ENCODE measurements around the gene HOXA3. TPM values are rescaled to one million over a fixed set of nuclear protein-coding genes. Genes with fewer than 3 reads are reported as not detected.

The HOXA3 gene
- total RNA-seq, 1 experiment from 2014 or later: not detected

DNA sequence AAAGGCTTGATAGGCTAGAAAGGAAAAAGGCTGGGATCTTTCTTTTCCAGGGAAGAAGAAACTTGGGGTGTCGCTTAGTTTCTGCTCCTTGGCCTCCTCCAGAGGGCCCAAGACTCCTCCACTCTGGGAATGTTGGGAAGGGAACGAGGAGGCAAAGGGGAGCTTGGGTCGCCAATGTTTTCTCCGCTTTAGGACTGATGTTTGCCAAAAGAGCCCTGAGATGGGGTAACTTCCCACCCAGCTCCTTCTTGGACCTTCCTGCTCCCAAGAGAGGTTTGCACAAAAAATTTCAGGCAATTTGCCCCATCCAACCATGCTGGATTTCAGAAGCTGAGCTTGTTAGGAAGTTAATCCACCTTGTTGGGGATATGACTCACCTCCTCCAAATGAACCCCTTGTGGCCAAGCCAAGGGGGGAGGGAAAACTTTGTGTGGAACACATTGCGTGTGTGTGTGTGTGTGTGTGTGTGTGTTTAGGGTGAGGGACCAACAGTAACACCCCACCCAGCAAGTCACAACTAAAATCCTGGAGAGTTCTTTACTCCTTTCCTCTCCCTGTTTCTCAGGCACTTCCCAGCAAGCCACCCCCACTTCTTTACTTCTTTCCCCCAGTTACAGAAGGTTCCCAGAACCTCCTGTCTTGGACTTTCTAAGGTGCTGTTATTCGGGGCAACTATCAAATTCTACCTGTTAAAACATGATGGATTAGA is 41.2 kb downstream of the HOXA3 start:
- Mint-ChIP-seq H3K36me3 (ENCODE audit: insufficient read depth in 1 of 3, low read depth in 3 of 3) (no peaks in the 10 kb centered on the region; a peak in 1 of 7 replicates), H3K4me1 (peaks cover 10 to 20% of the 10 kb centered on the region in 2 experiments), H3K27me3 (ENCODE audit: low read depth) (peaks cover 98% of the 10 kb centered on the region), H3K27ac (no peak overlapping the region), H3K4me3 (peak overlapping the region; percentile 31 to 71; a peak in 4 of 5 replicates), H3K9me3 (peaks cover 0 to 3% of the 10 kb centered on the region in 2 experiments; a peak in 3 of 5 replicates)
- no peak overlapping the region for H2BK5ac ChIP-seq (ENCODE audit: insufficient read length, low read length)
- no peak overlapping the region for H3K9ac ChIP-seq (ENCODE audit: extremely low read depth, insufficient read length, low read length)
- H4K8ac ChIP-seq (replicated peaks; ENCODE audit: insufficient read length, low read depth, low read length): no peak overlapping the region
- TF ChIP-seq CTCF (conservative IDR thresholded peaks at IDR 0.05): no peak
- no peak overlapping the region for H3K4ac ChIP-seq (ENCODE audit: low read depth, low read length)
- no peaks in the 10 kb centered on the region for H3K9me3 ChIP-seq (ENCODE audit: control insufficient read depth, low read depth, low read length)
- no peak overlapping the region for H3K18ac ChIP-seq (ENCODE audit: insufficient read length, low read depth, low read length)
- H4K91ac ChIP-seq (ENCODE audit: insufficient read length, low read depth, low read length): no peak overlapping the region
- no peak overlapping the region for H2BK12ac ChIP-seq (ENCODE audit: insufficient read length, low read depth, low read length)
- no peak overlapping the region for H2BK120ac ChIP-seq (ENCODE audit: low read depth, low read length, poor library complexity, severe bottlenecking)
- no peaks in the 10 kb centered on the region for H3K4me1 ChIP-seq (ENCODE audit: insufficient read depth, low read length)
- H3K56ac ChIP-seq (ENCODE audit: insufficient read length, low read depth, low read length): no peak overlapping the region
- no peak overlapping the region for H2BK15ac ChIP-seq (ENCODE audit: low read depth, low read length)
- peak overlapping the region; percentile 37 for H3K4me2 ChIP-seq (ENCODE audit: insufficient read depth, insufficient read length, low read length)
- H2AK5ac ChIP-seq (ENCODE audit: insufficient read length, low read length): no peak overlapping the region
- H3K79me2 ChIP-seq (ENCODE audit: insufficient read depth, low read length): no peaks in the 10 kb centered on the region
- no peak overlapping the region for H3K14ac ChIP-seq (ENCODE audit: insufficient read depth, low read length)
- H3K23ac ChIP-seq (ENCODE audit: insufficient read length, low read depth, low read length): no peak overlapping the region
- no peak overlapping the region for H3T11ph ChIP-seq (ENCODE audit: low read length)
- H3K27ac ChIP-seq (ENCODE audit: insufficient read length, low read depth, low read length): no peak overlapping the region
- H3K23me2 ChIP-seq (ENCODE audit: insufficient read length, low read depth, low read length, poor library complexity, severe bottlenecking): peaks cover 3% of the 10 kb centered on the region
- H3K27me3 ChIP-seq (ENCODE audit: insufficient read depth, low read length): peaks cover 96% of the 10 kb centered on the region
- H3K79me1 ChIP-seq (ENCODE audit: insufficient read depth, low read depth, low read length, poor library complexity, severe bottlenecking): no peaks in the 10 kb centered on the region
- no CpG with 5 or more reads among the region's 6 CpGs for WGBS (ENCODE audit: extremely low coverage, insufficient read length, low lambda C conversion rate)
- peaks cover 2% of the 10 kb centered on the region for H4K20me1 ChIP-seq (ENCODE audit: control insufficient read depth, insufficient read depth, insufficient read length)
- H2AFZ ChIP-seq (ENCODE audit: low read length): no peak overlapping the region
- no peak overlapping the region for H2BK20ac ChIP-seq (ENCODE audit: low read depth, low read length, poor library complexity, severe bottlenecking)
- no peak overlapping the region for H4K5ac ChIP-seq (ENCODE audit: insufficient read length, low read depth, low read length)
- no peak for DNase-seq

Data from H9 (cell line).